WTC11 (cell line): ENCODE data around the gene GPR82. TPM values are rescaled to one million over a fixed set of nuclear protein-coding genes. Genes with fewer than 3 reads are reported as not detected.

ENCODE experiments used
- ATAC-seq: fragments of 200-7000 bp; cut with Tn5 transposase; 2 replicates; pipeline ENCODE4 v1.10.0; 2021; ENCODE audit warnings: mild to moderate bottlenecking, moderate library complexity
- CTCF ChIA-PET: fragments of 300-600 bp; sonication (Branson Sonifier 250); formaldehyde crosslinking; loops from one replicate; lab custom pipeline; 2021; ENCODE audit warnings: antibody characterized with exemption; lab: Charles Lee
- POLR2A ChIA-PET: fragments of 350-600 bp; sonication (Branson Sonifier 250); formaldehyde crosslinking; loops from one replicate; lab custom pipeline; 2021; ENCODE audit warnings: antibody characterized with exemption; lab: Charles Lee
- DNase-seq: peaks from one replicate; pipeline ENCODE4 v3.0.0; 2021; ENCODE audit warnings: low spot score
- H3K27ac Mint-ChIP-seq: 2 replicates; pipeline ENCODE4 v1.8.0; 2021; ENCODE audit warnings: mixed read lengths
- H3K27me3 Mint-ChIP-seq: 2 replicates; pipeline ENCODE4 v1.8.0; 2021; ENCODE audit warnings: low read depth, mild to moderate bottlenecking, moderate library complexity, mixed read lengths
- H3K36me3 Mint-ChIP-seq: 2 replicates; pipeline ENCODE4 v1.8.0; 2021; ENCODE audit warnings: mixed read lengths
- H3K4me1 Mint-ChIP-seq: 2 replicates; pipeline ENCODE4 v1.8.0; 2022; ENCODE audit warnings: mixed read lengths
- H3K4me3 Mint-ChIP-seq: 2 replicates; pipeline ENCODE4 v1.8.0; 2021; ENCODE audit warnings: mild to moderate bottlenecking, moderate library complexity, mixed read lengths
- H3K9me3 Mint-ChIP-seq: 2 replicates; pipeline ENCODE4 v1.8.0; 2021; ENCODE audit warnings: mixed read lengths
- E2F5 ChIP-seq: sonication (generic); formaldehyde crosslinking; IDR thresholded peaks from 2 replicates; pipeline ENCODE4 v1.8.1; 2022; ENCODE audit warnings: mild to moderate bottlenecking, moderate library complexity, missing genetic modification reagents
- ERG ChIP-seq: fragments of 250-450 bp; sonication (Bioruptor Pico); IDR thresholded peaks from 2 replicates; pipeline ENCODE4 v1.8.0; 2021; ENCODE audit warnings: mild to moderate bottlenecking
- ETV6 ChIP-seq: sonication (generic); formaldehyde crosslinking; IDR thresholded peaks from 2 replicates; pipeline ENCODE4 v1.8.1; 2022; ENCODE audit warnings: mild to moderate bottlenecking, missing genetic modification reagents
- FOXP4 ChIP-seq: sonication (generic); formaldehyde crosslinking; IDR thresholded peaks from 2 replicates; pipeline ENCODE4 v1.8.0; 2022; ENCODE audit warnings: mild to moderate bottlenecking, missing genetic modification reagents
- HMGA2 ChIP-seq: fragments of 250-450 bp; sonication (Bioruptor Pico); IDR thresholded peaks from 2 replicates; pipeline ENCODE4 v1.4.0; 2021; ENCODE audit warnings: mild to moderate bottlenecking, moderate library complexity
- HMGXB4 ChIP-seq: sonication (generic); formaldehyde crosslinking; IDR thresholded peaks from 2 replicates; pipeline ENCODE4 v1.8.1; 2023; ENCODE audit warnings: mild to moderate bottlenecking, moderate library complexity, missing genetic modification reagents
- MLX ChIP-seq: sonication (generic); formaldehyde crosslinking; IDR thresholded peaks from 2 replicates; pipeline ENCODE4 v1.8.1; 2023; ENCODE audit warnings: mild to moderate bottlenecking, missing genetic modification reagents, moderate library complexity
- MXD4 ChIP-seq: fragments of 250-450 bp; sonication (Bioruptor Pico); IDR thresholded peaks from 2 replicates; pipeline ENCODE4 v1.8.0; 2021; ENCODE audit warnings: mild to moderate bottlenecking, moderate library complexity, borderline replicate concordance
- NFYB ChIP-seq: sonication (generic); formaldehyde crosslinking; conservative IDR thresholded peaks from 2 replicates; pipeline ENCODE4 v1.8.0; 2022; ENCODE audit warnings: low read depth, missing genetic modification reagents
- OVOL2 ChIP-seq: fragments of 250-450 bp; sonication (Bioruptor Pico); IDR thresholded peaks from 2 replicates; pipeline ENCODE4 v1.9.0; 2021; ENCODE audit warnings: mild to moderate bottlenecking, borderline replicate concordance
- USF2 ChIP-seq: sonication (generic); formaldehyde crosslinking; IDR thresholded peaks from 2 replicates; pipeline ENCODE4 v1.8.1; 2023; ENCODE audit warnings: mild to moderate bottlenecking, missing genetic modification reagents, moderate library complexity
- ZBTB21 ChIP-seq: sonication (generic); formaldehyde crosslinking; IDR thresholded peaks from 2 replicates; pipeline ENCODE4 v1.8.1; 2023; ENCODE audit warnings: mild to moderate bottlenecking, missing genetic modification reagents, borderline replicate concordance
- ZMAT4 ChIP-seq: fragments of 250-450 bp; sonication (Bioruptor Pico); IDR thresholded peaks from 2 replicates; pipeline ENCODE4 v1.9.0; 2021; ENCODE audit warnings: mild to moderate bottlenecking
- ZNF263 ChIP-seq: sonication (generic); formaldehyde crosslinking; IDR thresholded peaks from 2 replicates; pipeline ENCODE4 v1.8.1; 2022; ENCODE audit warnings: low read depth, mild to moderate bottlenecking, moderate library complexity, missing genetic modification reagents
- ZNF281 ChIP-seq: sonication (generic); formaldehyde crosslinking; IDR thresholded peaks from 2 replicates; pipeline ENCODE4 v1.8.0; 2023; ENCODE audit warnings: mild to moderate bottlenecking, missing genetic modification reagents
- ZNF317 ChIP-seq: sonication (generic); formaldehyde crosslinking; IDR thresholded peaks from 2 replicates; pipeline ENCODE4 v1.8.1; 2023; ENCODE audit warnings: low read depth, mild to moderate bottlenecking, moderate library complexity, missing genetic modification reagents, borderline replicate concordance
- ZNF416 ChIP-seq: fragments of 250-450 bp; sonication (Bioruptor Pico); IDR thresholded peaks from 2 replicates; pipeline ENCODE4 v1.9.0; 2021; ENCODE audit warnings: mild to moderate bottlenecking, inconsistent platforms
- ZNF425 ChIP-seq: fragments of 250-450 bp; sonication (Bioruptor Pico); conservative IDR thresholded peaks from 2 replicates; pipeline ENCODE4 v1.9.0; 2021; ENCODE audit warnings: mild to moderate bottlenecking
- ZNF532 ChIP-seq: fragments of 250-450 bp; sonication (Bioruptor Pico); IDR thresholded peaks from 2 replicates; pipeline ENCODE4 v1.9.0; 2021; ENCODE audit warnings: mild to moderate bottlenecking, borderline replicate concordance
- total RNA-seq: library from RNA; stranded (reverse); gene quantifications from 3 replicates; pipeline ENCODE4 v1.2.3, GENCODE V29; 2021

GPR82 gene
- total RNA-seq, 1 experiment from 2014 or later, result not detected

- ChIA-PET CTCF (interaction anchor here (0.7 kb wide), 1 partner anchor 267 kb away, joined by 3 read pairs; no protein-coding TSS in a partner anchor), POLR2A (no interaction called here)
- Mint-ChIP-seq H3K4me3 (no peak overlapping the region), H3K9me3 (peaks cover 4% of the 10 kb centered on the region), H3K27ac (no peak overlapping the region), H3K36me3 (0 out of 2 replicates have a peak, but pooled peaks cover 2% of the 10 kb centered on the region), H3K27me3 (no peaks in the 10 kb centered on the region), H3K4me1 (peaks cover 22% of the 10 kb centered on the region)
- DNase-seq (no peak), ATAC-seq (no peak)
- no peak for TF ChIP-seq ZNF416 (CRISPR knock-in tag)
- TF ChIP-seq E2F5 (CRISPR knock-in tag), result no peak
- TF ChIP-seq ZMAT4 (CRISPR knock-in tag), result no peak
- TF ChIP-seq ERG (CRISPR knock-in tag), result no peak
- no peak for TF ChIP-seq ZNF317 (CRISPR knock-in tag)
- TF ChIP-seq FOXP4 (CRISPR knock-in tag), result no peak
- no peak for TF ChIP-seq ETV6 (CRISPR knock-in tag)
- TF ChIP-seq HMGXB4 (CRISPR knock-in tag), result no peak
- TF ChIP-seq MXD4 (CRISPR knock-in tag), result no peak
- no peak for TF ChIP-seq NFYB (CRISPR knock-in tag)
- no peak for TF ChIP-seq ZNF281
- TF ChIP-seq OVOL2 (CRISPR knock-in tag), result no peak
- no peak for TF ChIP-seq USF2 (CRISPR knock-in tag)
- no peak for TF ChIP-seq MLX (CRISPR knock-in tag)
- no peak for TF ChIP-seq ZNF263
- no peak for TF ChIP-seq ZNF425 (CRISPR knock-in tag)
- no peak for TF ChIP-seq ZBTB21 (CRISPR knock-in tag)
- no peak for TF ChIP-seq ZNF532 (CRISPR knock-in tag)
- no peak for TF ChIP-seq HMGA2
Observed at GRCh38 chrX:41758401-41758800, 34.4 kb downstream of the GPR82 start.
